ENCODE results near the gene SPRR1A.

- TF ChIP-seq CTCF (IDR thresholded peaks at IDR 0.05 in 4 of 5, conservative IDR thresholded peaks at IDR 0.05 in 1 of 5): no peak
- no peak for TF ChIP-seq POLR2A (IDR thresholded peaks at IDR 0.05)
Observed at GRCh38 chr1:152981146-152981871, 2.6 kb upstream of the SPRR1A start.
